ENCODE data around the gene SLC1A6. TPM values are rescaled to one million over a fixed set of nuclear protein-coding genes. Genes with fewer than 3 reads are reported as not detected.

The SLC1A6 gene
- total and polyA plus RNA-seq, 2 of the 4 experiments (the other 2 are of a cell fraction), result not detected

DNA sequence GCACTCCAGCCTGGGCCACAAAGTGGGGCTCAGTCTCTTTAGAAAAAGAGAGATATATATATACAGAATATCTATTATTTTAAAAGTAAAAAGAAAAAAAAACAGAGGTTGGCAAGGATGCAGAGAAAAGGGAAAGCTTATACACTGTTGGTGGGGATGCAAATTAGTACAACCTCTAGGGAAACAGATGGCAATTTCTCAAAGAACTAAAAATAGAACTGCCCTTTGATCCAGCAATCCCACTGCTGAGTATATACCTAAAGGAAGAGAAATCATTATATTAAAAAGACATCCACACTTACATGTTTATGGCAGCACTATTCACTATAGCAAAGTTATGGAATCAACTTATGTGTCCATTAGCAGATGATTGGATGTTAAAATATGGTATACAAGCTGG, 28.6 kb upstream of the SLC1A6 start:
- H3K4ac ChIP-seq (ENCODE audit: low read depth, low read length), result no peak overlapping the region
- H4K5ac ChIP-seq (ENCODE audit: low read depth, low read length), result no peak overlapping the region
- H3K56ac ChIP-seq (ENCODE audit: extremely low read depth, insufficient read depth, low read length), result no peak overlapping the region
- H3K9ac ChIP-seq (ENCODE audit: low read depth, low read length), result no peak overlapping the region
- no peak overlapping the region for H2BK20ac ChIP-seq (ENCODE audit: low read depth, low read length)
- H4K20me1 ChIP-seq (ENCODE audit: insufficient read depth, low read length), result no peaks in the 10 kb centered on the region
- no peak overlapping the region for H4K91ac ChIP-seq (ENCODE audit: insufficient read depth, low read depth, low read length)
- no peak overlapping the region for H2AK5ac ChIP-seq (ENCODE audit: low read depth, low read length)
- H3K18ac ChIP-seq (ENCODE audit: low read depth, low read length), result no peak overlapping the region
- no peaks in the 10 kb centered on the region for H3K9me1 ChIP-seq (ENCODE audit: insufficient read depth, low read length)
- in situ Hi-C loops (cut with MboI; ENCODE audit: low sequenced_read_pairs) (no loop called here), intact Hi-C loops (cut with micrococcal nuclease) (no loop called here), dilution Hi-C loops (cut with HindIII; ENCODE audit: low sequenced_read_pairs, unreplicated experiment) (no loop called here)
- H2AFZ ChIP-seq (replicated peaks; ENCODE audit: low read length, poor library complexity), result no peak overlapping the region
- no TSS peak for BruUV-seq (replicated peaks)
- DNase-seq, result no peak
- no peak overlapping the region for H3K4me2 ChIP-seq (ENCODE audit: low read depth, low read length)
- no peak overlapping the region for H2BK5ac ChIP-seq (ENCODE audit: low read depth, low read length, poor library complexity, severe bottlenecking)
- no peak overlapping the region for H3K27ac ChIP-seq (ENCODE audit: insufficient read depth, low read length)
- no peak overlapping the region for H2BK15ac ChIP-seq (ENCODE audit: low read depth, low read length)
- CTCF ChIA-PET, result no interaction called here
- H4K8ac ChIP-seq (ENCODE audit: low read depth in 2 of 2, low read length in 2 of 2), result no peak overlapping the region
- H3K4me1 ChIP-seq (ENCODE audit: control insufficient read depth, insufficient read depth, low read length), result no peaks in the 10 kb centered on the region
- H2BK120ac ChIP-seq (ENCODE audit: low read depth, low read length), result no peak overlapping the region
- no peaks in the 10 kb centered on the region for H3K79me1 ChIP-seq (ENCODE audit: low read depth in 1 of 2, low read length in 2 of 2)
- H3K4me3 ChIP-seq (ENCODE audit: insufficient read depth, low read depth, low read length), result no peak overlapping the region
- no peaks in the 10 kb centered on the region for H3K36me3 ChIP-seq (ENCODE audit: control insufficient read depth, insufficient read depth, low read length)
- H3K27me3 ChIP-seq (ENCODE audit: control insufficient read depth, insufficient read depth, low read length), result no peaks in the 10 kb centered on the region
- no peak overlapping the region for H3K23ac ChIP-seq (ENCODE audit: low read depth, low read length)
- H3K9me3 ChIP-seq (ENCODE audit: control insufficient read depth, insufficient read depth, low read length), result peaks cover 16% of the 10 kb centered on the region
- ATAC-seq (ENCODE audit: low read depth), result no peak
- no peak overlapping the region for H3K14ac ChIP-seq (replicated peaks; ENCODE audit: low read depth, low read length)
- TF ChIP-seq NFE2L2 (IDR thresholded peaks at IDR 0.05; ENCODE audit: low read depth, low read length) (no peak), MXI1 (IDR thresholded peaks at IDR 0.05; ENCODE audit: borderline replicate concordance, low read depth, low read length) (no peak), CHD1 (IDR thresholded peaks at IDR 0.05; ENCODE audit: low read depth, low read length) (no peak), RFX5 (IDR thresholded peaks at IDR 0.05; ENCODE audit: low read depth, low read length) (no peak), POLR2A (IDR thresholded peaks at IDR 0.05; ENCODE audit: low read depth, low read length) (no peak), FOS (IDR thresholded peaks at IDR 0.05; ENCODE audit: low read depth, low read length) (no peak), RCOR1 (IDR thresholded peaks at IDR 0.05; ENCODE audit: insufficient replicate concordance, low read length) (no peak), CEBPB (IDR thresholded peaks at IDR 0.05; ENCODE audit: low read depth, low read length) (no peak), SMC3 (IDR thresholded peaks at IDR 0.05; ENCODE audit: low read depth, low read length) (no peak), BHLHE40 (IDR thresholded peaks at IDR 0.05; ENCODE audit: low read depth, low read length) (no peak)
- TF ChIP-seq, protein P1, sequence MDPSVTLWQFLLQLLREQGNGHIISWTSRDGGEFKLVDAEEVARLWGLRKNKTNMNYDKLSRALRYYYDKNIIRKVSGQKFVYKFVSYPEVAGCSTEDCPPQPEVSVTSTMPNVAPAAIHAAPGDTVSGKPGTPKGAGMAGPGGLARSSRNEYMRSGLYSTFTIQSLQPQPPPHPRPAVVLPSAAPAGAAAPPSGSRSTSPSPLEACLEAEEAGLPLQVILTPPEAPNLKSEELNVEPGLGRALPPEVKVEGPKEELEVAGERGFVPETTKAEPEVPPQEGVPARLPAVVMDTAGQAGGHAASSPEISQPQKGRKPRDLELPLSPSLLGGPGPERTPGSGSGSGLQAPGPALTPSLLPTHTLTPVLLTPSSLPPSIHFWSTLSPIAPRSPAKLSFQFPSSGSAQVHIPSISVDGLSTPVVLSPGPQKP (IDR thresholded peaks at IDR 0.05; ENCODE audit: borderline replicate concordance, low read depth, low read length), result no peak
- TF ChIP-seq, protein P2, sequence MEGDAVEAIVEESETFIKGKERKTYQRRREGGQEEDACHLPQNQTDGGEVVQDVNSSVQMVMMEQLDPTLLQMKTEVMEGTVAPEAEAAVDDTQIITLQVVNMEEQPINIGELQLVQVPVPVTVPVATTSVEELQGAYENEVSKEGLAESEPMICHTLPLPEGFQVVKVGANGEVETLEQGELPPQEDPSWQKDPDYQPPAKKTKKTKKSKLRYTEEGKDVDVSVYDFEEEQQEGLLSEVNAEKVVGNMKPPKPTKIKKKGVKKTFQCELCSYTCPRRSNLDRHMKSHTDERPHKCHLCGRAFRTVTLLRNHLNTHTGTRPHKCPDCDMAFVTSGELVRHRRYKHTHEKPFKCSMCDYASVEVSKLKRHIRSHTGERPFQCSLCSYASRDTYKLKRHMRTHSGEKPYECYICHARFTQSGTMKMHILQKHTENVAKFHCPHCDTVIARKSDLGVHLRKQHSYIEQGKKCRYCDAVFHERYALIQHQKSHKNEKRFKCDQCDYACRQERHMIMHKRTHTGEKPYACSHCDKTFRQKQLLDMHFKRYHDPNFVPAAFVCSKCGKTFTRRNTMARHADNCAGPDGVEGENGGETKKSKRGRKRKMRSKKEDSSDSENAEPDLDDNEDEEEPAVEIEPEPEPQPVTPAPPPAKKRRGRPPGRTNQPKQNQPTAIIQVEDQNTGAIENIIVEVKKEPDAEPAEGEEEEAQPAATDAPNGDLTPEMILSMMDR (conservative IDR thresholded peaks at IDR 0.05; ENCODE audit: low read depth, low read length), result no peak
- no peak overlapping the region for H2AK9ac ChIP-seq (replicated peaks; ENCODE audit: low read depth, low read length, poor library complexity)
- POLR2A ChIA-PET (ENCODE audit: unreplicated experiment), result no interaction called here
